SJSA1 (cell line): ENCODE results near the gene FXYD6. TPM values are rescaled to one million over a fixed set of nuclear protein-coding genes. Genes with fewer than 3 reads are reported as not detected.

ENCODE experiments used
- DNase-seq, 2 experiments: peaks; one replicate each; pipeline ENCODE4 v3.0.0-alpha.2; 2015 to 2020; ENCODE audit warnings: low spot score in 2 of 2, low read depth in 1 of 2
- H3K27ac ChIP-seq: fragments of 250-450 bp; sonication (Bioruptor Pico); 2 replicates; pipeline ENCODE4 v1.5.1; 2020; ENCODE audit warnings: mild to moderate bottlenecking, moderate library complexity
- H3K27me3 ChIP-seq: fragments of 250-450 bp; sonication (Bioruptor Pico); replicated peaks from 2 replicates; pipeline ENCODE4 v1.5.1; 2020; ENCODE audit warnings: mild to moderate bottlenecking, moderate library complexity
- H3K36me3 ChIP-seq: fragments of 250-450 bp; sonication (Bioruptor Pico); 2 replicates; pipeline ENCODE4 v1.5.1; 2020; ENCODE audit warnings: mild to moderate bottlenecking
- H3K4me1 ChIP-seq: fragments of 250-450 bp; sonication (Bioruptor Pico); replicated peaks from 2 replicates; pipeline ENCODE4 v1.6.1; 2021; ENCODE audit warnings: mild to moderate bottlenecking
- H3K4me3 ChIP-seq: fragments of 250-450 bp; sonication (Bioruptor Pico); 2 replicates; pipeline ENCODE4 v1.5.1; 2020; ENCODE audit warnings: mild to moderate bottlenecking
- H3K9me3 ChIP-seq: fragments of 250-450 bp; sonication (Bioruptor Pico); replicated peaks from 2 replicates; pipeline ENCODE4 v1.5.1; 2020; ENCODE audit warnings: mild to moderate bottlenecking
- total RNA-seq: library from RNA; depleted of rRNA; stranded (reverse); fragments of >200 nt; shearing (Covaris generic); gene quantifications from 2 replicates; pipeline ENCODE4 v1.2.3, GENCODE V29; 2014

The FXYD6 gene
- total RNA-seq, 1 experiment from 2014 or later, result 0.05 TPM

DNA sequence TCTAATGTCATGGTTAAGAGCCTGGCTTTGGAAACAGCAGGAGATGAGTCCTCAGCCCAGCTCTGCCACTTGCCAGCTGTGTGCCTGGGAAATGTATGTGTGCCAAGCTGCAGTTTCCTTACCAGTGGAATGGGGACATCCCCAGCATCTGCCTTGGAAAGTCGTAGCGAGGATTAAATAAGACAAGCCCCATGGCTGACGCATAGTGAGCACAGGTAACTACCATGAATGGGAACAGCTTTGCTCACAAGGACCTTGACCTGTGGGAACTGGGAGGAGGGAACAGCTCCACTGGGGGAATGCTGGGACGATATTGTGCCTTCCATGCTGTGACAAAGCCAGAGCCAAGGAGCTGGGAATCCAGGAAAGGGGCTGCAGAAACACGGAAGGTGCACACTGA, 76.8 kb downstream of the FXYD6 start:
- Histone ChIP-seq H3K27ac (no peak overlapping the region), H3K27me3 (peaks cover 10% of the 10 kb centered on the region; the same call in 1 of the 2 replicates), H3K36me3 (no peaks in the 10 kb centered on the region), H3K4me3 (no peak overlapping the region), H3K9me3 (no peaks in the 10 kb centered on the region), H3K4me1 (no peaks in the 10 kb centered on the region)
- DNase-seq, result no peak

DNA sequence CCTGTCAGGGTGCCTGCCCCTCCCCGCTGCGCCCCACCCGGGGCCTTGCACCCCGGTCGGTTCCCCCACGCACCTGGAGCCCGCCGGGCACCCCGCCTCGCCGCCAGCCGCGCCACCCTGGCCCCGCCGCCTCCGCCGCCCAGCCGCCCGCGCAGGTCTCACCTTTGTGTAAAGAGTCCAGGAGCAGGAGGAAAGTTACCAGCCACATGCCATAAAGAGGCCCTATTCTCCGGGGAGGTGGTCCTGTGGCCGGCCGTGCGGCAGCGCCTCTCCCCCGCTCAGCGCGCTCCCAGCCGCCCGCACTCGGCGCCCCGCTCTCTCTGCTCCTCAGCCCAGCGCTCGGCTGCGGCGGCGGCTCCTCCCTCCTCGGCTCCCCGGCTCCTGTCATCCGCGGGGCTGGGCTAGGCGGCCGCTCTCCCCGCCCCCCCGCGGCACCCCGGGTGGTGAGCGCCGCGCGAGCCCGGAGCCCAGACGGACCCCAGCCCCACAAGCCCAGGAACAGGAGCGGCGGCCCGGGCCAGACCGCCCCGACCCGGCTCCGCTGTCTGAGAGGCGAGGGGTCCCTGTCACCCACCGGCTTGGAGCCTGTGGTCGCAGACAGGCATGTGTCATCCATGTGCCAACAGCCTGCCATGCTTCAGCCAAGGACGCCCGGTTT, 79.5 kb downstream of the FXYD6 start, which contains the start of gene DSCAML1:
Gene DSCAML1, minus strand, starts transcription at position 345 of the 658 bp plus-strand sequence. Its CDS starts 137 bp downstream, at position 208.
- no peak for DNase-seq
- Histone ChIP-seq H3K9me3 (no peaks in the 10 kb centered on the region), H3K4me3 (no peak within 1 kb of the TSS), H3K36me3 (no peaks in the 10 kb centered on the region), H3K27me3 (peaks cover 10% of the 10 kb centered on the region; the same call in 1 of the 2 replicates), H3K4me1 (no peaks in the 10 kb centered on the region), H3K27ac (no peak within 1 kb of the TSS)

DNA sequence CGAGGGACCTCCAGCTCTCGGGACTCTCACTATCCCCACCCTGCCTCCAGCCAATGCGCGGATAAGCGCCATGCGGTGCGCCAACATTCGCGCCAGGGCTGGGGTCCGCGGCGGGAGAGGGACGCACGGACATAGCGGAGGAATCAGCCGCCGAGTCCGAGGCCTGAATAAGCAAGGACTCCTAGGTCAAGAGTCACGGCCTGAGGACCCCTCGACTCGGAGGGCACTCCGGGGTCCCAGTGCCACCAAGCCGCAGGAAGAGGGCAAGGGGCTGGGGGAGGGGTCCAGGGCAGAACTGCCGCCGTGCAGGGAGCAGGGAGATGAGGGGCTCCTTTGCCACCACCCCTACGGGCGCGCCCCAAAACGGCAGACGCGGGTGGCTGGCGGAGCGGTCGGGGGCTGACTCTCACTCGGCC, 80.0 kb downstream of the FXYD6 start:
- Histone ChIP-seq H3K4me1 (no peaks in the 10 kb centered on the region), H3K36me3 (no peaks in the 10 kb centered on the region), H3K27me3 (peaks cover 10% of the 10 kb centered on the region; the same call in 1 of the 2 replicates), H3K4me3 (no peak overlapping the region), H3K27ac (no peak overlapping the region), H3K9me3 (no peaks in the 10 kb centered on the region)
- no peak for DNase-seq

DNA sequence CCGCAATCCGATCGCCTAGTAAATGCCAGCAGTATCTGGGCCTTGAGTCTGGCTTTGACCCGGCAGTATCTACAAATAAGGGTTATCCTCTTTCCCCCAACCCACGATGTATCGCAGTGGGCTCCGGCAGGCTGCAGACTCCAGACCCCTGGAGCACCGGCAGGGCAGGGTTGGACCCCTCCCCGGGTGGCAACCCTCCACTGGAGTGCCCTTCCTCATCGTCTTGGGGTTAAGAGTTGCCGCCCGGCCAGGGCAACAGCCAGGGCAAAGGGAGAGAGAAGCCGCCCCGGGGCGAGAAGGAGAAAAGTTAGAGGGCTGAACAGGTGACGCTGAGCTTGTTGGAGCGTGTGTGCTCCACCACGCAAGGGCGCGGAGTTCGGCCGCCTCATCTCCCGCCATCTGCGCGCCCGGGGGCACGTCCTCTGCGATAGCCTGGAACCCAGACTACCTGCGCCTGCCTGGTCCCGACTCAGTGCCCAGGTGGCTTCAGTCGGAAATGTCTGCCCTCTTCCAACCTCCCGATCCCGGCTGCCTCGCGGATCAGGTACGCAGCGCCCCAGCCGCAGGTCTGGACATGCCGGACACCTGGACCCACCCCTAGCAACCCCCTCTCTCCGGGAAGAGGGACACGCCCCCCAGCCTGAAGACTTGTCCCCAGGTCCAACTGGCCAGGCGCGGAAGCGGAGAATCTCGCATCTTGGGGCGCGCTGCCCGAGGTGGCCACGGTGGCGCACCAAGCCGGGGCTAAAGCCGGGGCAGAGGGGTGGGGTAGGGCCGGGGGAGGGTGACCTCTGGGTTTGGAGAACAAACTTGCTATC, 80.6 kb downstream of the FXYD6 start:
- DNase-seq, result no peak
- H3K36me3 ChIP-seq, result no peaks in the 10 kb centered on the region
- no peaks in the 10 kb centered on the region for H3K4me1 ChIP-seq
- peaks cover 10% of the 10 kb centered on the region; the same call in 1 of the 2 replicates for H3K27me3 ChIP-seq
- no peak overlapping the region for H3K4me3 ChIP-seq
- no peak overlapping the region for H3K27ac ChIP-seq
- no peaks in the 10 kb centered on the region for H3K9me3 ChIP-seq

DNA sequence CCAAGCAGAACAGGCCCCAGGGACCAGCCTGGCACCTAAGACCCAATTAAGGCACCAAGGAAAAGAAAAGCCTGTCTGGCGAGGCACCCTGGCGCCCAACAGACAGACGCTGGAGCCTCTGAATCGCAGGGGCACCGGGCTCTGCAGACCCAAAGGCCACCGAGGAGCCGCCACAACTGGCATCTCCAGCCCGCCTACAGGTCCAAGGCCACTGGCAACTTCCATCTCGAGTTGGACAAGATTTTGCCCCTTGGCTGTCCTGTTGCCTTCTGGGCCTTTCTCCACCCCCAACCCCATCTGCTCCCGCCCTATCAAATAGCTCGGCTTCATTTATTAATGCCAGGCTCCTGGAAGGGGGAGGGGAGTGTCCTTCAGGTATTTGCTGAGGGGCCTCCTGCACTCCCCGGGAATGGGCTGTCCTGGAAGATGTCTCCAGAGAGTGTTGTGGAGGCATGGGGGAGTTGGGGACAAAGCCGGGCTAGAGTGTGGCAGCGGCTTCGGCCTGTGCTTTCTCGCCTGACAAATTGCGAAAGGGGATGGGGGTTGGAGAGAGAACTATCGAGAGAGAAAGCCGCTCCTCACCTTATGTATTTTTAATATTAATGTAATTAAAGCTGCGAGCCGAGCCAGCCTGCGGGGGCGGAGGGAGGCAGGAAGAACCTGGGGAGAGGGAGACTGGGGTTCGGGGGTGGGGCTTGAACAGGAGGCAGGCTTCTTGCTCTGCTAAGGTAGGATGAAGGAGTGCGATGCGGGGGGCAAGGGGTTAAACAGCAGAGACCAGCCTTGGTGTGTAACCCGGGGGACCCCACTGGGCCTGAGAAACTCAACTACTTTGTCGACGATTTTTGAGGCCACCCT, 81.5 kb downstream of the FXYD6 start:
- Histone ChIP-seq H3K27me3 (peaks cover 10% of the 10 kb centered on the region; the same call in 1 of the 2 replicates), H3K36me3 (no peaks in the 10 kb centered on the region)

DNA sequence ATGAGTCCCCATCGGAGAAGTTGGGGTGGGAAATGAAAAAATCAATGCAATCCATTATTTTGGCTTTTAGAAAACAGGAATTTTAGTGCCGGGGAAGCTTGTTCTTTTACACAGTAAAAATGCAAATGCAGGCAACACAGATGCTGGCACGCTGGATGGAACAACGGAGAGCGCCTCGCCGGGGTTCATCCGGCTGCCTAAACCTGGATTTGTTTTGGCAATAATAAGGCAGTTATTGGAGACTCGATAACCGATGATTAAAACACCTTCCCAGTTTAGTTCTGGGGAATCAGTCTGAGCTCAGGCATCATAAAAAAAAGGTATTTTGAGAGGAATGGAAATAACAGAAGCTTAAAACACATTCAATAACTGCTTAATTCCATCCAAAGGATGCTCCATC, 82.3 kb downstream of the FXYD6 start:
- Histone ChIP-seq H3K4me1 (no peaks in the 10 kb centered on the region), H3K4me3 (no peak overlapping the region), H3K27me3 (peaks cover 10% of the 10 kb centered on the region; the same call in 1 of the 2 replicates), H3K27ac (no peak overlapping the region), H3K9me3 (no peaks in the 10 kb centered on the region), H3K36me3 (no peaks in the 10 kb centered on the region)
- DNase-seq, result no peak

More for the DNA sequence above, 81.5 kb downstream of the FXYD6 start:
- no peak for DNase-seq
- Histone ChIP-seq H3K9me3 (no peaks in the 10 kb centered on the region), H3K27ac (no peak overlapping the region), H3K4me1 (no peaks in the 10 kb centered on the region), H3K4me3 (no peak overlapping the region)

DNA sequence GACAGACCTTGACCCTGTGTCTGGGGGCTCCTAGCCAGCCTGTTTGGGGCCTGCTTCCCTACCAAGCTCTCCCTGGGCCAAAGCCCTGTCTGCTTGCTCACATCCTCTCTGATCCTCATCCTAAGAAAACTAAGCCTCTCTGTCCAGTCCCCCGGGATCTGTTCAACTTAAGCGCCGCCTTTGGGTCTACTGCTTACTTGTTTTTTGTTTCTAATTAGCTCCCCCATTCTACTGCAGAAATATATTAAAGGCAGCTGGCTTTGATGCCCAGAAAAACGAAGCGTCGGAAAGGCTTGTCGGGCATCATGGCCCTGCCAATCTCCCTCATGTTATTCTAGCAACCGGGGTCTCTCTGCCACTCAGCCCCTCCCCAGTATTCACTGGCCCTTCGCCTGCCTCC, 82.9 kb downstream of the FXYD6 start:
- H3K27me3 ChIP-seq, result peaks cover 10% of the 10 kb centered on the region; the same call in 1 of the 2 replicates
- no peaks in the 10 kb centered on the region for H3K36me3 ChIP-seq
- no peak for DNase-seq
- H3K9me3 ChIP-seq, result no peaks in the 10 kb centered on the region
- H3K4me1 ChIP-seq, result no peaks in the 10 kb centered on the region
- H3K27ac ChIP-seq, result no peak overlapping the region
- H3K4me3 ChIP-seq, result no peak overlapping the region

DNA sequence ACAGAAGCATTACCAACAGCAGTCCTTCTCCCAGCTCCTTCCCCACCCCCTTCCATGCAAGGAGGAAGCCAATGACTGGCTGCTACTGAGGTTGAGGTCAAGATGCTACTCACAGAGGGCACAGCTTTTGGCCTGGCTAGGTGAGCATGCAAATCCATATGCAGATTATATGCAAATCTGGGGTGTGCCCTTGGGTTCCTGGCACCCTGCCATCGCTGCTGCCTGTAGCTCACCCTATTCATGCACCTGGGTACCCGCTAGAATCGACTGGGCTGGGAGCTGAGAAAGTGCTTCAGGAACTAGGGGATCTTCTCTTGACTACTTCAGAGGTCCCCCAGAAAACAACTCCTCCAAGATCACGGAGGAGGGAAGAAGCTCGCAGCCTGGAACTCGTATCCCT, 83.5 kb downstream of the FXYD6 start:
- Histone ChIP-seq H3K4me3 (no peak overlapping the region), H3K27me3 (peaks cover 10% of the 10 kb centered on the region; the same call in 1 of the 2 replicates), H3K9me3 (no peaks in the 10 kb centered on the region), H3K4me1 (no peaks in the 10 kb centered on the region), H3K36me3 (no peaks in the 10 kb centered on the region), H3K27ac (no peak overlapping the region)
- DNase-seq, result no peak

DNA sequence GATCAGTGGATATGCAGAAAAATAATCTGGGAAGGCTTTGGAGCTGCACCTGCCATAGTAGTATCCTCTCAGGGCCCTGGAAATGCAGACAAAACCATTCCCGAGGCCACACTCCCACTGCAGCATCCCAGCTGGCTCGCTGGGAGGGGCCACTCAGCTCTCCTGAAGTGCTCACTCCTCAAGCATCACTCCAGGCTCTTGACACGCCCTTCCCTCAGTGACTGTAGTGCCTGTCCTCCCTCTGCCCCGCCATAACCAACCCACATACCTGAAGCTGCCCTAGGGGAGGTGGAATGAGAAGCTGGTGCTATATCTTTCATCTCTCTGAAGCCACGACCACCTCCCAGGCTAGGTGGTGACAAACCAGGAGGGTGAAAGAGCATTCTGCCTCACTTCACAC, 84.2 kb downstream of the FXYD6 start:
- Histone ChIP-seq H3K36me3 (no peaks in the 10 kb centered on the region), H3K27me3 (peaks cover 10% of the 10 kb centered on the region; the same call in 1 of the 2 replicates), H3K4me1 (no peaks in the 10 kb centered on the region), H3K9me3 (no peaks in the 10 kb centered on the region), H3K4me3 (no peak overlapping the region), H3K27ac (no peak overlapping the region)
- no peak for DNase-seq

DNA sequence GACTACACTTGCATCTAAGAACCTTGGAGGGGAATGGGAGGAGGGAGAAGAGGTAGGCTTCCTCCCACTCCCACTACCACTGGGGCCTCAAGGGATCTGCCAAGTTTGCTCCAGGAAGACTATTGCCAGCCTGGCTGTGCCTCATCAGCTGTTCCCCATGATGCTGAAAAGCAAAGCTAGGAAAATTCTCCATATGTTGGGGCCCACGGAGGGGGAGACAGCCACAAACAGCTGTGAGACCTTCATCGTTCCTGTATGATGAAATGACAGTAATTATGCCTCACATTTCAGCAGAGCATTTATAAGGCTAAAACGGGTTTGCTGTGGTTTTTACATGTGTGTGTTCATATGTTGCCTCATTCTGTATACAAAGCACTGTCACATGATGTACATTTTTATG, 86.2 kb downstream of the FXYD6 start:
- no peaks in the 10 kb centered on the region for H3K27me3 ChIP-seq

DNA sequence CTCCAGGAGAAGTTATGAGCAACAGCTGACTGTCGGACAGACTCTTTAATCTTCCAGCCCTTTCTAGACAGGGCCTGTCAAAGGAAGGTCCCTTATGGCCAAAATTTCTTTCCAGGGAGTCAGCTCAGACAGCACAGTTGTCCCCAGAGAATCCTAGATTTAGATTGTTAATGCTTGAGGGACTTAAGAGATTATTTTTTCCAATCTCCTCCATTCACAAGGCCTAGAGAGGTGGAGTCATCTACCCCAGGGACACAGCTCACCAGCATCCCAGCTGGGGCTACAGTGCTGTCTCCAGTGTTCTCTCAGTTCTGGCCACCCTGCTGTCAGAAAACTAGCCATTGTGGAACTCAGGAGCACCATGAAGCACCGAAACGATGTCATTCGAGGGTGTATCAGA, 87.2 kb downstream of the FXYD6 start:
- no peaks in the 10 kb centered on the region for H3K4me1 ChIP-seq
- DNase-seq, result no peak
- H3K36me3 ChIP-seq, result no peaks in the 10 kb centered on the region
- no peaks in the 10 kb centered on the region for H3K27me3 ChIP-seq
- H3K27ac ChIP-seq, result no peak overlapping the region
- H3K9me3 ChIP-seq, result no peaks in the 10 kb centered on the region
- H3K4me3 ChIP-seq, result no peak overlapping the region

More for the DNA sequence above, 86.2 kb downstream of the FXYD6 start:
- Histone ChIP-seq H3K36me3 (no peaks in the 10 kb centered on the region), H3K9me3 (no peaks in the 10 kb centered on the region), H3K4me3 (no peak overlapping the region), H3K4me1 (no peaks in the 10 kb centered on the region), H3K27ac (no peak overlapping the region)
- no peak for DNase-seq
